Keratinocyte (primary cell): ENCODE results near the gene FAM174B.

Experiments used
- EZH2 ChIP-seq: IDR thresholded peaks from one replicate; pipeline ENCODE4 v1.6.1; 2012; ENCODE audit warnings: inconsistent platforms, mild to moderate bottlenecking, low read length, moderate library complexity
- TF ChIP-seq, protein P1 (sequence below), 3 experiments: IDR thresholded peaks in 1 of 3; conservative IDR thresholded peaks in 1 of 3; optimal IDR thresholded peaks in 1 of 3; 2 replicates in 2 of 3; 3 replicates in 1 of 3; pipeline versions ENCODE3 to v1.5.1; 2011; ENCODE audit warnings: low read length in 3 of 3, mild to moderate bottlenecking in 3 of 3, moderate library complexity in 2 of 3, control low read depth in 1 of 3, inconsistent platforms in 1 of 3; ENCODE audit not compliant: insufficient read depth in 2 of 3; ENCODE audit errors: extremely low read depth in 1 of 3

DNA sequence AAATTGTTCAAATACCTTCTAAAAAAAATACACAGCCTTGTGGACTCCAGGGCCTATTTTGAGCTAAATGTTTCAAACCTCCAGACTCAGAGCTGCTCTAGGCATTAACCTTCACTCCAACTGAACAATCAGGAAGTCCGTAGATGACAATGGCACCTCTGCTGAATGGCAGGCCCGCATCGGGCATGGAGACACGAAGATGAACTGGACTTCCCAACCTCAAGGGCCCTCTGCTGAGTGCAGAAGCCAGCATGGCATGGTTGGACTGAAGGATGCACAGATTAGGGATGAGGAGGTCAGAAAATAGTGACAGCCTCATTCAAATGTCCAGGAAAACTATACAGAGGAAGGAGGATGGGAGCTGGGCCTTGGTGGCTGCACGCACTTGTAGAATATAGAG lies 2.2 kb downstream of the FAM174B start:
- TF ChIP-seq, protein P1, sequence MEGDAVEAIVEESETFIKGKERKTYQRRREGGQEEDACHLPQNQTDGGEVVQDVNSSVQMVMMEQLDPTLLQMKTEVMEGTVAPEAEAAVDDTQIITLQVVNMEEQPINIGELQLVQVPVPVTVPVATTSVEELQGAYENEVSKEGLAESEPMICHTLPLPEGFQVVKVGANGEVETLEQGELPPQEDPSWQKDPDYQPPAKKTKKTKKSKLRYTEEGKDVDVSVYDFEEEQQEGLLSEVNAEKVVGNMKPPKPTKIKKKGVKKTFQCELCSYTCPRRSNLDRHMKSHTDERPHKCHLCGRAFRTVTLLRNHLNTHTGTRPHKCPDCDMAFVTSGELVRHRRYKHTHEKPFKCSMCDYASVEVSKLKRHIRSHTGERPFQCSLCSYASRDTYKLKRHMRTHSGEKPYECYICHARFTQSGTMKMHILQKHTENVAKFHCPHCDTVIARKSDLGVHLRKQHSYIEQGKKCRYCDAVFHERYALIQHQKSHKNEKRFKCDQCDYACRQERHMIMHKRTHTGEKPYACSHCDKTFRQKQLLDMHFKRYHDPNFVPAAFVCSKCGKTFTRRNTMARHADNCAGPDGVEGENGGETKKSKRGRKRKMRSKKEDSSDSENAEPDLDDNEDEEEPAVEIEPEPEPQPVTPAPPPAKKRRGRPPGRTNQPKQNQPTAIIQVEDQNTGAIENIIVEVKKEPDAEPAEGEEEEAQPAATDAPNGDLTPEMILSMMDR (optimal IDR thresholded peaks at IDR 0.05 in 1 of 3, IDR thresholded peaks at IDR 0.05 in 1 of 3, conservative IDR thresholded peaks at IDR 0.05 in 1 of 3; ENCODE audit: extremely low read depth in 1 of 3, insufficient read depth in 2 of 3, low read length in 3 of 3): no peak
- TF ChIP-seq EZH2: no peak
